SK-N-SH (cell line): ENCODE measurements around the gene LMO7. TPM values are rescaled to one million over a fixed set of nuclear protein-coding genes. Genes with fewer than 3 reads are reported as not detected.

Experiments
- CTCF ChIA-PET: fragments of 300-600, 350-600 bp; formaldehyde crosslinking; extraction: SDS; loops from one replicate; lab custom pipeline; 2021; lab: Yijun Ruan, JAX
- POLR2A ChIA-PET: fragments of 350-600 bp; sonication (Branson Sonifier 250); formaldehyde crosslinking; extraction: SDS; loops from one replicate; lab custom pipeline; 2020; ENCODE audit warnings: antibody characterized with exemption, inconsistent platforms; lab: Yijun Ruan, JAX
- DNase-seq: peaks from one replicate; pipeline ENCODE4 v3.0.0; 2012
- H2AFZ ChIP-seq: fragments of 200-600 bp; sonication (generic); 2 replicates; pipeline ENCODE4 v1.8.1; 2016; ENCODE audit warnings: antibody characterized with exemption, mild to moderate bottlenecking, low read depth
- H3F3A ChIP-seq: fragments of 200-600 bp; sonication (generic); replicated peaks from 2 replicates; pipeline ENCODE3; 2016; ENCODE audit warnings: antibody characterized with exemption, mild to moderate bottlenecking; ENCODE audit not compliant: insufficient read depth
- H3K27ac ChIP-seq, 2 experiments: fragments of 200-500 bp in 1 of 2; fragments of 200-600 bp in 1 of 2; sonication (Bioruptor generic) in 1 of 2; sonication (generic), shearing (Covaris generic) in 1 of 2; 2 replicates each; pipeline versions ENCODE4 v1.5.1 to v1.6.1; 2014 to 2016; ENCODE audit warnings: low read depth in 2 of 2, inconsistent platforms in 1 of 2, low read length in 1 of 2, mild to moderate bottlenecking in 1 of 2, mixed read lengths in 1 of 2
- H3K27me3 ChIP-seq: fragments of 200-600 bp; sonication (generic), shearing (Covaris generic); 2 replicates; pipeline ENCODE4 v1.6.1; 2016; ENCODE audit warnings: mixed run types; ENCODE audit not compliant: insufficient read depth
- H3K36me3 ChIP-seq, 2 experiments: fragments of 200-500 bp in 1 of 2; fragments of 200-600 bp in 1 of 2; sonication (Bioruptor generic) in 1 of 2; sonication (generic) in 1 of 2; replicated peaks in 1 of 2; 2 replicates each; pipeline versions ENCODE3 to v1.5.1; 2014 to 2016; ENCODE audit warnings: low read length in 1 of 2, mild to moderate bottlenecking in 1 of 2; ENCODE audit not compliant: insufficient read depth in 2 of 2, control insufficient read depth in 1 of 2
- H3K4me1 ChIP-seq, 2 experiments: fragments of 200-500 bp in 1 of 2; fragments of 200-600 bp in 1 of 2; sonication (Bioruptor generic) in 1 of 2; sonication (generic), shearing (Covaris generic) in 1 of 2; 2 replicates each; pipeline versions ENCODE4 v1.5.1 to v1.6.1; 2014 to 2016; ENCODE audit warnings: low read depth in 1 of 2, low read length in 1 of 2, mixed run types in 1 of 2; ENCODE audit not compliant: insufficient read depth in 2 of 2, control insufficient read depth in 1 of 2
- H3K4me2 ChIP-seq: fragments of 200-600 bp; sonication (generic), shearing (Covaris generic); 2 replicates; pipeline ENCODE4 v1.6.1; 2017; ENCODE audit warnings: mixed run types
- H3K4me3 ChIP-seq, 2 experiments: fragments of 200-500 bp in 1 of 2; fragments of 200-600 bp in 1 of 2; sonication (Bioruptor generic) in 1 of 2; sonication (generic), shearing (Covaris generic) in 1 of 2; 2 replicates each; pipeline versions ENCODE4 v1.5.1 to v1.8.1; 2014 to 2016; ENCODE audit warnings: low read depth in 2 of 2, inconsistent platforms in 1 of 2, low read length in 1 of 2, mild to moderate bottlenecking in 1 of 2, mixed read lengths in 1 of 2, moderate library complexity in 1 of 2
- H3K79me2 ChIP-seq: fragments of 200-600 bp; sonication (generic); 2 replicates; pipeline ENCODE4 v1.8.1; 2017; ENCODE audit warnings: mild to moderate bottlenecking; ENCODE audit not compliant: insufficient read depth
- H3K9ac ChIP-seq: fragments of 200-600 bp; sonication (generic); 2 replicates; pipeline ENCODE4 v1.6.1; 2017; ENCODE audit warnings: mixed run types
- H3K9me2 ChIP-seq: fragments of 200-600 bp; sonication (generic); 2 replicates; pipeline ENCODE4 v1.6.1; 2017; ENCODE audit warnings: mixed run types
- H3K9me3 ChIP-seq: fragments of 200-600 bp; sonication (generic); 2 replicates; pipeline ENCODE4 v1.6.1; 2017; ENCODE audit warnings: mixed run types, mild to moderate bottlenecking, moderate library complexity
- H4K20me1 ChIP-seq: fragments of 200-600 bp; sonication (generic); 2 replicates; pipeline ENCODE4 v1.6.1; 2017; ENCODE audit warnings: mild to moderate bottlenecking, mixed run types; ENCODE audit not compliant: insufficient read depth
- CTCF ChIP-seq: fragments of 200-600 bp; sonication (generic); IDR thresholded peaks from 2 replicates; pipeline ENCODE4 v1.6.1; 2017; ENCODE audit warnings: antibody characterized with exemption, mild to moderate bottlenecking, moderate library complexity
- EP300 ChIP-seq, 2 experiments: IDR thresholded peaks; 2 replicates each; pipeline versions ENCODE4 v1.4.0 to v1.6.1; 2012; ENCODE audit warnings: borderline replicate concordance in 1 of 2, low read depth in 1 of 2, low read length in 1 of 2
- EZH2phosphoT487 ChIP-seq: fragments of 200-600 bp; sonication (generic); IDR thresholded peaks from 2 replicates; pipeline ENCODE4 v1.6.1; 2017; ENCODE audit warnings: low read depth, mixed run types, mild to moderate bottlenecking, antibody characterized with exemption, moderate library complexity, borderline replicate concordance
- FOSL2 ChIP-seq: IDR thresholded peaks from 2 replicates; pipeline ENCODE4 v1.4.0; 2012; ENCODE audit warnings: low read depth, mild to moderate bottlenecking, moderate library complexity, borderline replicate concordance
- GATA2 ChIP-seq: sonication (generic); formaldehyde crosslinking; IDR thresholded peaks from 2 replicates; pipeline ENCODE4 v1.5.0; 2020; ENCODE audit warnings: mild to moderate bottlenecking, missing genetic modification reagents
- IRF3 ChIP-seq: fragments of 150-350 bp; IDR thresholded peaks from 2 replicates; pipeline ENCODE4 v1.6.1; 2016; ENCODE audit warnings: mild to moderate bottlenecking, low read depth, low read length
- JUND ChIP-seq: IDR thresholded peaks from 2 replicates; pipeline ENCODE4 v1.4.0; 2012
- MAX ChIP-seq: IDR thresholded peaks from 2 replicates; pipeline ENCODE4 v1.4.0; 2012; ENCODE audit warnings: low read depth
- MXI1 ChIP-seq: IDR thresholded peaks from 2 replicates; pipeline ENCODE4 v1.6.1; 2012; ENCODE audit warnings: mild to moderate bottlenecking, low read depth, low read length, improper control_type of control experiment
- RAD21 ChIP-seq: IDR thresholded peaks from 2 replicates; pipeline ENCODE4 v1.6.1; 2012; ENCODE audit warnings: mild to moderate bottlenecking, low read length
- REST ChIP-seq: IDR thresholded peaks from 2 replicates; pipeline ENCODE4 v1.6.1; 2012; ENCODE audit warnings: mild to moderate bottlenecking, low read depth, low read length, moderate library complexity
- RFX5 ChIP-seq: IDR thresholded peaks from 2 replicates; pipeline ENCODE4 v1.6.1; 2012; ENCODE audit warnings: mild to moderate bottlenecking, improper control_type of control experiment, low read length
- TCF12 ChIP-seq: IDR thresholded peaks from 2 replicates; pipeline ENCODE4 v1.4.0; 2012
- TEAD4 ChIP-seq: IDR thresholded peaks from 2 replicates; pipeline ENCODE4 v1.4.0; 2012; ENCODE audit warnings: mild to moderate bottlenecking, borderline replicate concordance; ENCODE audit not compliant: insufficient read depth
- ZBTB33 ChIP-seq: IDR thresholded peaks from 2 replicates; pipeline ENCODE4 v1.4.0; 2012; ENCODE audit warnings: low read depth, borderline replicate concordance
- WGBS: methylation state at CpG from one replicate; pipeline ENCODE4 v1.1.6; 2017; ENCODE audit warnings: low lambda C conversion rate; 5-methylcytosine and 5-hydroxymethylcytosine counted together
- polyA plus RNA-seq, 3 experiments: library from polyadenylated mRNA; depleted of rRNA; stranded (reverse); fragments of >200 nt; gene quantifications; 2 replicates each; pipeline ENCODE4 v1.2.3, GENCODE V29; 2012

The LMO7 gene
- polyA plus RNA-seq, 1 of the 3 experiments (the other 2 are of a cell fraction): 83.6 TPM

GRCh38 chr13:75841905-75842304, 205.8 kb downstream of the LMO7 start:
- ChIA-PET CTCF (interaction anchor here (0.6 to 1.5 kb wide), 2 partner anchors 28 to 62 kb away, joined by 3 read pairs; no protein-coding TSS in a partner anchor), POLR2A (no interaction called here)
- Histone ChIP-seq H3K27ac (no peak overlapping the region), H3K9me2 (no peaks in the 10 kb centered on the region), H3K9ac (no peak overlapping the region), H3K9me3 (no peaks in the 10 kb centered on the region), H3K4me2 (no peak overlapping the region), H3F3A (peaks cover 40% of the 10 kb centered on the region), H2AFZ (no peak overlapping the region), H3K4me1 (no peaks in the 10 kb centered on the region; a peak in 1 of 4 replicates)
- DNase-seq: no peak
- TF ChIP-seq JUND: no peak
- no peak for TF ChIP-seq MAX
- TF ChIP-seq RAD21: no peak
- TF ChIP-seq ZBTB33: no peak
- no peak for TF ChIP-seq RFX5
- no peak for TF ChIP-seq TCF12
- no peak for TF ChIP-seq TEAD4
- no peak for TF ChIP-seq EZH2phosphoT487
- TF ChIP-seq REST: no peak
- no peak for TF ChIP-seq IRF3
- TF ChIP-seq FOSL2: no peak
- TF ChIP-seq GATA2 (CRISPR knock-in tag): no peak
- TF ChIP-seq CTCF: no peak
- TF ChIP-seq MXI1: no peak
- TF ChIP-seq EP300 (IDR thresholded peaks at IDR 0.05; ENCODE audit: borderline replicate concordance in 1 of 2, low read depth in 1 of 2, low read length in 1 of 2): no peak
- TF ChIP-seq, all 33 proteins: peak for 0
- WGBS: 95% methylated on average over 5 of the region's 5 CpGs
- peaks cover 81 to 95% of the 10 kb centered on the region in 2 experiments for H3K36me3 ChIP-seq
- H3K27me3 ChIP-seq: no peaks in the 10 kb centered on the region
- H4K20me1 ChIP-seq: 0 out of 2 replicates have a peak, but pooled peaks cover 4% of the 10 kb centered on the region
- H3K79me2 ChIP-seq: peaks cover 84% of the 10 kb centered on the region
- no peak overlapping the region for H3K4me3 ChIP-seq
